CD4-positive, alpha-beta T cell treated with Interleukin-17A for 4 hours (primary cell): ENCODE results near the gene SCO2.
A peak's percentile ranks its signal among the peaks of the same experiment; 100 is the strongest.
"Not testable (repeated sequence)": the region's sequence is repeated elsewhere in the genome, so short reads cannot be mapped to it uniquely, and the experiment has no call there.

Experiments
- DNase-seq: peaks from one replicate; pipeline ENCODE4 v3.0.0-alpha.2; 2020; ENCODE audit warnings: mixed read lengths

SCO2 gene

DNA sequence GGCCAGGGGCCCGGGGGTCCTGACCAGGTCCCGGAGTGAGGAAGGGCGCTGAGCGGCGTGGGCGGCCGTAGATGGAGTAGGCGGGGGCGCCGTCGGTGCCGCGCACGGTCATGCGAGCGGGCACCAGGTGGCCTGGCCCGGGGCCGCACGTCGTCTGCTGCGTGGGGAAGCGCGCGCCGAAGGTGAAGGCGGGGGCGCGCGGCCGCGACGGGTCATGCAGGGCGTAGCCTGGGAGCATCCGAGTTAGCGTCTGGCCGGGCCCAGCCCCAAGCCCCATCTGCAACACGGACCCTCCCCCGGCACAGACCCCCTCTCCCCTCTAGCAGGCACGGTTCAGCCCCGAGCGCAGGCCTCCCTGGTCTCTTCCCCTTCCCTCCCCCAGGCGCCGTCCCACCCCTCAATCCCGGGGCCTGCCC, 6.2 kb upstream of the SCO2 start:
- DNase-seq: peak; percentile 64

GRCh38 chr22:50530877-50531545, 5.6 kb upstream of the SCO2 start:
- peak; percentile 79 for DNase-seq

- no peak for DNase-seq
Measured at GRCh38 chr22:50530580-50530876, 5.1 kb upstream of the SCO2 start.

GRCh38 chr22:50529897-50530579, 4.6 kb upstream of the SCO2 start, which contains the start of gene TYMP:
TYMP (minus strand) TSS chr22:50530012; CDS start chr22:50529709, 303 bp downstream.
- peak; percentile 75 for DNase-seq

- no peak for DNase-seq
Measured at GRCh38 chr22:50529416-50529896, 4.1 kb upstream of the SCO2 start.

- no peak for DNase-seq
Measured at GRCh38 chr22:50528682-50529415, 3.5 kb upstream of the SCO2 start.

- no peak for DNase-seq
Measured at GRCh38 chr22:50527921-50528681, 2.7 kb upstream of the SCO2 start.

DNA sequence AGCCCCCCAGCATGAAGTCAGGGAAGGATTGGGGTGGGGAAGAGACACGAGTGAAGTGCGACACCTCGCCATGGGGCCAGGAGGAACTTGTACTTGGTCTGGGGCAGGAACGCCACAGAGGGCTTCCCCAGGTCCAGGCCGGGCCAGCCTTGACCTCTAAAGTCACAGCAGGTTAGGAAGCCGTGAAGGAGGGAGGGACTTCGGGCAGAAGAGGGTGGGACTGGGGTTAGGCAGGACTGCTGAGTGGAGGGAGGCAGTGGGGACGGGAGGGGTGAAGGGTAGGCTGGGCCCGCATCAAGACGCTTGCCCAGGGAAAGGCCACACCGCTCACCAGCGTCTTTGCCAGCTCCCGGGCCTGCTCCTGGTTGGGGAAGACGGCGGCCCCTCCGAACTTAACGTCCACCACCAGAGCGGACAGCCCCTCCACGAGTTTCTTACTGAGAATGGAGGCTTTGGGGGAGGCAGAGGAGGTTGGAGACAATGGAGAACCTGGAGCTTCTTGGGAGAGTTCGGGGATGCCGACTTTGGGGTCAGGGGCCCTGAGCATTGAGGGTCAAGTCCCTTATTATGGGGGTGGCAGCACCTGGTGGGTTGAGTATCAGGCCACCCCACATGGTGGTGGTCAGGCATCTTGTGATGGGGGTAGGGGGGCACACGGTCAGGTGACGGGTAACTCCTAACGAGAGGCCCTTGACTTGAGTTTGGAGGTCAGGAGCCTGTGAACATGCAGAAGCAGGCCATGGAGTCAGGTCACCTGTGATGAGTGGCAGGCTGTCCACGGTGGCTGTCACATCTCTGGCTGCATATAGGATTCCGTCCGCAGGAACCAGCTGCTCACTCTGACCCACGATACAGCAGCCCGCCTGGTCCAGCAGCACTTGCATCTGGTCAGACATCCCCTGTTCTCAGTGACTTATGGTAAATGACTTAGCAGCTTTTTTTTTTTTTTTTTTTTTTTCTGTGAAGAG, 1.7 kb upstream of the SCO2 start:
- DNase-seq: peak; percentile 45

GRCh38 chr22:50526108-50526833, 873 bp upstream of the SCO2 start:
- DNase-seq: peak; percentile 90

- DNase-seq: no peak
Measured at GRCh38 chr22:50525858-50526107, 385 bp upstream of the SCO2 start.

- no peak for DNase-seq
Measured at GRCh38 chr22:50524676-50525103, 708 bp downstream of the SCO2 start.

DNA sequence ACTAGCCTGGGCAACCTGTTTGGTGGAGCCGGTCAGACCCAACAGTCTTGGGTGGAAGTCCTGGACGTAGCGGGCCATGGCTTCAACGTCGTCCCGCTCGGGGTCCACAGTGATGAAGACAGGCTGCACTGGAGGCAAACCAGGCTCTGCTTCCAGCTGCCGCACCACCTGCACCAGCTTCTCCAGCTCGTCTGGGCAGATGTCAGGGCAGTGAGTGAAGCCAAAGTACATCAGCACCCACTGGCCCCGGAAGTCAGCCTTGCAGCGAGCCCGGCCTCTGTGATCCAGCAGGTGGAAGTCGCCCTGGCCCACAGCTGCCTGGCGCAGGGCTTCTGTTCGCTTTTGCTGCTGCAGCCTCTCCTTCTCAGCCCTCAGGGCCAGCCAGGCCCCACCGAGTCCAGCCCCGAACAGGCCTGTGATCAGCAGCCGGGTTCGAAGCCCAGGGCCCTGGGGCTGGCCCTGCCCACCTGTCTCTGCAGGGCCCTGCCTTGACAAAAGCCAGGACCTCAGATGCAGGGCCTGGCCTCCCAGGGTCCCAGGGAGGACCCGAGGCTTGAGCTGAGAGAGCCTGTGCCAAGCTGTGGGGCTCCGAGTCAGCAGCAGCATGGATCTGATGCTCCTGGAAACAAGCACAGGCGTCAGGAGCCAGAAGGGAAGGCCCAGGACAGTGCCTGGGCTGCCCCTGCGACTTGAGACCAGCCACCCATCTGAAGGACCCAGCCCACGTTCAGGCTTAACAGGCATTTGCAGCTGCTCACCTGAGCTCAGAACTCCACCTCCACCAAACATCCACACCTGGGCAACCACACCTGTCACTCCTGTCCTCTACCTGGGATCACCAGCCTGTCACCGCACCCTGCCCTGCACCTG, 1.4 kb downstream of the SCO2 start:
- DNase-seq: no peak

- no peak for DNase-seq
Measured at GRCh38 chr22:50523458-50523805, 2.0 kb downstream of the SCO2 start.

DNA sequence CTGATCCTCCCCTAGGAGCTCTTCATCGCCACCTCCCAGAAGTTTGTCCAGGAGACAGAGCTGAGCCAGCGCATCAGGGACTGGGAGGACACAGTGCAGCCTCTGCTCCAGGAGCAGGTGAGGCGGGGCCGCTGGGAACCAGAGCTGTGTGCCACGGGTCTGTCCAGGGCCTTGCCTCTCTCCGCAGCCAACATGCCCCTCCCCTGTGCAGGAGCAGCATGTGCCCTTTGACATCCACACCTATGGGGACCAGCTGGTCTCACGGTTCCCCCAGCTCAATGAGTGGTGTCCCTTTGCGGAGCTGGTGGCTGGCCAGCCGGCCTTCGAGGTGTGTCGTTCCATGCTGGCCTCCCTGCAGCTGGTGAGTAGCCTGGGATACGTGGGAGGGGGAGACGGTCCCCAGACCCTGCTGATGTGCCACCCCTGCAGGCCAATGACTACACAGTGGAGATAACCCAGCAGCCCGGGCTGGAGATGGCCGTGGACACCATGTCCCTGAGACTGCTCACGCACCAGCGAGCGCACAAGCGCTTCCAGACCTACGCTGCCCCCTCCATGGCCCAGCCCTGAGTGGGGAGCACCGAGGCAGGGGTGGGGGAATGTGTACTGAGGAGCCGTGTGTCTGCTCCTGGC, 2.5 kb downstream of the SCO2 start:
- no peak for DNase-seq

GRCh38 chr22:50522208-50522805, 3.1 kb downstream of the SCO2 start:
- DNase-seq: no peak

DNA sequence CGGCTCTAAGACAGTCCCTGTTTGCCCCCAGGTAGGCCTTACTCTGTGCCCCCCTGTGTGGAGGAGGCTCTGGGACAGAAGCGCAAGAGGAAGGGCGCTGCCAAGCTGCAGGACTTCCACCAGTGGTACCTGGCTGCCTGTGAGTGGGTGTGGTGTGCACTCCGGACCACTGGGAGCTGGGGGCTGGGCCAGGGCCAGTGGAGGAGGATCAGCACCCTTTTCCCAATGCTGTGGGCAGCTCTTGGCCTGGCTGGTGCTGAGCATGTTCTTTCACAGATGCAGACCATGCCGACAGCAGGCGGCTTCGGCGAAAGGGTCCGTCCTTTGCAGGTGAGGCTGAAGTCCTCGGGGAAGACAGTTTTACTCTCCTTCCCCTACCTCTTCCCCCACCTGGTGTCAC, 3.7 kb downstream of the SCO2 start:
- no peak for DNase-seq

GRCh38 chr22:50520826-50521453, 4.5 kb downstream of the SCO2 start:
- no peak for DNase-seq

DNA sequence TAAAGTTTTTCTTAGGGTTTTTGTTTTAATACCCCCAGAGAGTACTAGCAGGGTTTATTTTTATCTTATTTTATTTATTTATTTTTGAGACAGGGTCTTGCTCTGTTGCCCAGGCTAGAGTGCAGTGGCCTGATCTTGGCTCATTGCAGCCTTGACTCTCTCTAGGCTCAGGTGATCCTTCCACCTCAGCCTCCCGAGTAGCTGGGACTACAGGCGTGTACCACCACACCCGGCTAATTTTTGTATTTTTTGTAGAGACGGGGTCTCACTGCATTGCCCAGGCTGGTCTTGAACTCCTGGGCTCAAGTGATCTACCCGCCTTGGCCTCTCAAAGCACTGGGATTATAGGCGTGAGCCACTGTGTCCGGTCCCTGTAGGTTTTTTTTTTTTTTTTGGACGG, 5.2 kb downstream of the SCO2 start:
- DNase-seq: not testable (repeated sequence)

DNA sequence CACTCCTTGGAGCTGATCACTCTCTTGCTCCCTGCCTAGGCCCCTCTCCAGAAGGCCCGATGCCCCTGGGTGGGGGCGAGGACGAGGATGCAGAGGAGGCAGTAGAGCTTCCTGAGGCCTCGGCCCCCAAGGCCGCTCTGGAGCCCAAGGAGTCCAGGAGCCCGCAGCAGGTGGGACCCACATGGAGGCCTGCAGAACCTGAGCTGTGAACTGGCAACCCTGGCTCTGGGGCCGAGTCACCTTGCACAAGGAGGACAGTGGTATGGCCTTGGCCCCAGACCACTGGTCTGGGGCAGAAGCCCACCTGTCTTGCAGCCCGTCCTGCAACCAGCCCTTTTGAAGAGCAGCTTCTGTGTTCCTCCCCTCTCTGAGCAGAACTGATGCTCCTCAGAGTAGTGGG, 6.2 kb downstream of the SCO2 start:
- no peak for DNase-seq
